Glutamatergic neuron (in vitro differentiated cells): ENCODE data around the gene FNDC11. TPM values are rescaled to one million over a fixed set of nuclear protein-coding genes. Genes with fewer than 3 reads are reported as not detected.
A peak's percentile ranks its signal among the peaks of the same experiment; 100 is the strongest.

Experiments
- DNase-seq: peaks from one replicate; pipeline ENCODE4 v3.0.0; 2022
- H3K27ac Mint-ChIP-seq: one replicate; pipeline ENCODE4 v1.8.0; 2020; ENCODE audit warnings: mild to moderate bottlenecking, mixed read lengths, inconsistent platforms; ENCODE audit not compliant: unreplicated experiment
- H3K27me3 Mint-ChIP-seq: one replicate; pipeline ENCODE4 v1.8.0; 2020; ENCODE audit warnings: mild to moderate bottlenecking, moderate library complexity, mixed read lengths, inconsistent platforms; ENCODE audit not compliant: unreplicated experiment
- H3K36me3 Mint-ChIP-seq: one replicate; pipeline ENCODE4 v1.8.0; 2020; ENCODE audit warnings: mild to moderate bottlenecking, mixed read lengths, inconsistent platforms; ENCODE audit not compliant: unreplicated experiment
- H3K4me1 Mint-ChIP-seq: one replicate; pipeline ENCODE4 v1.8.0; 2020; ENCODE audit warnings: mild to moderate bottlenecking, low read depth, mixed read lengths, inconsistent platforms; ENCODE audit not compliant: unreplicated experiment
- H3K4me3 Mint-ChIP-seq: one replicate; pipeline ENCODE4 v1.8.0; 2020; ENCODE audit warnings: mild to moderate bottlenecking, mixed read lengths, inconsistent platforms; ENCODE audit not compliant: unreplicated experiment
- H3K9me3 Mint-ChIP-seq: one replicate; pipeline ENCODE4 v1.8.0; 2020; ENCODE audit warnings: mild to moderate bottlenecking, moderate library complexity, mixed read lengths, inconsistent platforms; ENCODE audit not compliant: unreplicated experiment
- total RNA-seq: library from RNA; stranded (reverse); fragmentation: NEBNext Ultra II Directional; extraction: Animal tissue kit (Norgen Biotek cat#: 25700); gene quantifications from one replicate; pipeline ENCODE4 v1.2.1, GENCODE V29; 2021; ENCODE audit not compliant: unreplicated experiment
- TF ChIP-seq, protein P1 (sequence below): fragments of 200-600 bp; sonication (generic); IDR thresholded peaks from one replicate; pipeline ENCODE4 v1.5.0; 2021; ENCODE audit not compliant: partially characterized antibody, unreplicated experiment

The FNDC11 gene
- total RNA-seq, 1 donor from 2014 or later = 9.3 TPM

DNA sequence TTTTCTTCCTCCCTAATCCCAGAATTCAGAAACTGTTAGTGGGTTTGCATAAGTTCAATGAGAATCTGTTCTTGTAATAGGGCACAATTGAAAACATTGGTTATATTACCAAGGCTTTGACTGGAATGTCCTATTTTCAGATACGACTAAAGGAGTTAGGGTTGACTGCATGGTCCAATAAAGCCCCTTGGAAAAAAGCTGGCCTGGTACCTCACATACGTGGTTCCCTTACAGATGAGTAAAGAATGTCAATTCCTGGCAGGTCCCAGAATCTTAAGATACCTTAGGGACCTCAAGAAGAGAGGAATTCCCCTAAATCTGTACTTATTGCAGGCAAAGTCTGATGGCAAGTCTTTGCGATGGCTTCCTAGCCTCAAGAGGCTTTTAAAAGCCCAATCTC is 28.8 kb upstream of the FNDC11 start:
- Mint-ChIP-seq H3K36me3 (peaks cover 3% of the 10 kb centered on the region), H3K4me1 (peaks cover 7% of the 10 kb centered on the region), H3K9me3 (peaks cover 14% of the 10 kb centered on the region), H3K4me3 (no peak overlapping the region), H3K27me3 (peaks cover 14% of the 10 kb centered on the region), H3K27ac (no peak overlapping the region)
- DNase-seq = no peak
- TF ChIP-seq, protein P1, sequence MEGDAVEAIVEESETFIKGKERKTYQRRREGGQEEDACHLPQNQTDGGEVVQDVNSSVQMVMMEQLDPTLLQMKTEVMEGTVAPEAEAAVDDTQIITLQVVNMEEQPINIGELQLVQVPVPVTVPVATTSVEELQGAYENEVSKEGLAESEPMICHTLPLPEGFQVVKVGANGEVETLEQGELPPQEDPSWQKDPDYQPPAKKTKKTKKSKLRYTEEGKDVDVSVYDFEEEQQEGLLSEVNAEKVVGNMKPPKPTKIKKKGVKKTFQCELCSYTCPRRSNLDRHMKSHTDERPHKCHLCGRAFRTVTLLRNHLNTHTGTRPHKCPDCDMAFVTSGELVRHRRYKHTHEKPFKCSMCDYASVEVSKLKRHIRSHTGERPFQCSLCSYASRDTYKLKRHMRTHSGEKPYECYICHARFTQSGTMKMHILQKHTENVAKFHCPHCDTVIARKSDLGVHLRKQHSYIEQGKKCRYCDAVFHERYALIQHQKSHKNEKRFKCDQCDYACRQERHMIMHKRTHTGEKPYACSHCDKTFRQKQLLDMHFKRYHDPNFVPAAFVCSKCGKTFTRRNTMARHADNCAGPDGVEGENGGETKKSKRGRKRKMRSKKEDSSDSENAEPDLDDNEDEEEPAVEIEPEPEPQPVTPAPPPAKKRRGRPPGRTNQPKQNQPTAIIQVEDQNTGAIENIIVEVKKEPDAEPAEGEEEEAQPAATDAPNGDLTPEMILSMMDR = no peak

DNA sequence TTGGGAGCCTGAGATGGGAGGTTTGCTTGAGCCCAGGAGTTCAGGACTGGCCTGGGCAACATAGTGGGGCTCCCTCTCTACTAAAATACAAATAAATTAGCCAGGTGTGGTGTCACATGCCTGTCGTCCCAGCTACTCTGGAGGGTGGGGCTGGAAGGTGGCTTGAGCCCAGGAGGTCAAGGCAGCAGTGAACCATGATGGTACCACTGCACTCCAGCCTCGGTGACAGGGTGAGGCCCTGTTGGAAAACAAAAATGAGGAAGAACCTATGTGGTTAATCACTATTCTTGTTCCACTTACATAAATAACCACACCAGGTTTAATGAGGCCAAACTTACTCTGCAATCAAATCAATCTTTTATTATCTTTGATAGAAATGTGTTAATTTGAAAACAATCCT is 28.0 kb upstream of the FNDC11 start:
- peaks cover 14% of the 10 kb centered on the region for H3K27me3 Mint-ChIP-seq
- DNase-seq = no peak
- TF ChIP-seq, protein P1 = no peak
- peaks cover 14% of the 10 kb centered on the region for H3K9me3 Mint-ChIP-seq
- H3K36me3 Mint-ChIP-seq = peaks cover 3% of the 10 kb centered on the region
- H3K4me3 Mint-ChIP-seq = no peak overlapping the region
- H3K27ac Mint-ChIP-seq = no peak overlapping the region
- H3K4me1 Mint-ChIP-seq = peaks cover 7% of the 10 kb centered on the region

DNA sequence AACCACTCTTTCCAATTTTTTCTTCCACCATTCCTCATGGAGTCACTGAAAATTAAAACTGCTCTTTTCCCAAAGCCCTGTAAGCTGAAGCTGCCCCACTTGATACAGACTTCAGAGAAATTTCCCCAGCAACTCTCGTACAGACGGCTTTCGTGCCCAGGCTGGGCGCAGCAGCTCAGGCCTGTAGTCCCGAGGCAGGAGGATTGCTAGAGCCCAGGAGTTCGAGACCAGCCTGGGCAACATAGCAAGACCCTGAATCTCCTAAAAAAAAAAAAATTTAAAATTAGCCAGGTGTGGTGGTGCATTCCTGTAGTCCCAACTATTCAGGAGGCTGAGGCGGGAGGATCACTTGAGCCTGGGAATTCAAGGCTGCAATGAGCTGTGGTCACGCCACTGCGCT is 26.8 kb upstream of the FNDC11 start:
- Mint-ChIP-seq H3K4me3 (no peak overlapping the region), H3K36me3 (peaks cover 3% of the 10 kb centered on the region), H3K27me3 (peaks cover 17% of the 10 kb centered on the region), H3K4me1 (peaks cover 11% of the 10 kb centered on the region), H3K27ac (no peak overlapping the region), H3K9me3 (peaks cover 17% of the 10 kb centered on the region)
- DNase-seq = no peak
- TF ChIP-seq, protein P1 = no peak

DNA sequence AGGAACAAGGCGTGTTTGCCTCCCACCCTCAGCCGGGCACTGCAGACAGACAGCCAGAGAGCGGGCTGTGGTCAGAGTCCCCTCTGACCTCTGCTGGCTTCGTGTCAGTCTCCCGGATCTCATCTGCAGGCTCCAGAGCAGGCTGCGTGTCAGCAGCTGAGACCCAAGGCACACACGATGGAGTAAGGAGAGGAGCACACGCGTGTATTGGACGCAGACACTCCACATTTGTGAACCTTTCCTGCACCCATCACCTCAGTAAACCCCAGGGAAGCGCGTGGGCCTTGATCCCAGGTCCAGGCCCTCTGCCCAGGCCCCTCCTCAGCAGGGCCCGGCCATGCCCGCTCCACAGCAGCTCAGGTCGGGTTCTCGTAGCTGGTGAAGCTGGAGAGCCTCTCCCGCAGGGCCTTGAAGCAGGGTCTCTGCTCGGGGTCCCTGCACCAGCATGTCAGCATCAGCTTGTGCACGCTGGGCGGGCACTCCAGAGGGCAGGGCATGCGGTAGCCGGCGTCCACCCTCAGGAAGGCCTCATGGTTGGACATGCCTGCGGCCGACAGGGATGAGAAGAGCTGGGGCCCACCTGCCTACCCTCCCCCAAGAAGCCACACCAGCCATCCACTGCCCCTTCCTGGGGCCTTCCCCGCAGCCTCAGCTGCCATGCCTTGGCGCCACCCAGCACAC is 24.6 kb upstream of the FNDC11 start:
- Mint-ChIP-seq H3K4me1 (peaks cover 12% of the 10 kb centered on the region), H3K27ac (peak overlapping the region; percentile 48), H3K27me3 (peaks cover 10% of the 10 kb centered on the region), H3K4me3 (no peak overlapping the region), H3K36me3 (no peaks in the 10 kb centered on the region), H3K9me3 (peaks cover 10% of the 10 kb centered on the region)
- peak; percentile 16 for DNase-seq
- TF ChIP-seq, protein P1 = no peak
